Measurements from ENCODE around the gene CACNA1G.

The CACNA1G gene

DNA sequence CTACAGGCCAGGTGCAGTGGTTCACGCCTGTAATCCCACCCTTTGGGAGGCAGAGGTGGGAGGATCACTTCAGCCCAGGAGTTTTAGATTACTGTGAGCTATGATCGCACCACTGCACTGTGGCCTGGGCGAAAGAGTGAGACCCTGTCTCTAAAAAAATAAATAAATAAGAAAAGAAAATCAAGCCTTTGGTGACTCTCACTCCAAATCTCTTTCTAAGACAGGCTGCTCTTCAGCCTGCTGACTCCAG lies 75.1 kb downstream of the CACNA1G start:
- DNase-seq = no peak

- DNase-seq = no peak
Observed at GRCh38 chr17:50635982-50636803, 75.7 kb downstream of the CACNA1G start.

DNA sequence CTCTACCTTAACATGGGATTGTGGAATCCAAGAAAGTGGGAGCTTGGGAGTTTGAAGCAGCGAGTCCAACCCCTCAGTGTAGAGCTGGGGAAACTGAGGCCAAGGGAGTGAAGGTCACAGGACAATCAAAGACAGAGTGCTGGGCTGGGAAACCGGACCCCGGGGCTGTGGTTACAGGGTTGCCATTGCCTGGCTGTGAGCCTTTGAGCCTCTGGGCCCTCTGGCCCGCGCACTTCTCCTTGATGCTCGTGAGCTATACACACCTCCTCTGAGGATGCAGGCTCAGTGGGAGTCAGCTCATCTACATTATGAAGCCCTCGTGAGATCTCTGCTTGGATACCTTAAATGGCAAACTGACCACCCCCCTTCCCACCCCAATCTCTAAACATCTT lies 76.3 kb downstream of the CACNA1G start:
- DNase-seq = no peak

- DNase-seq = no peak
Observed at GRCh38 chr17:50637829-50638605, 77.5 kb downstream of the CACNA1G start.

DNA sequence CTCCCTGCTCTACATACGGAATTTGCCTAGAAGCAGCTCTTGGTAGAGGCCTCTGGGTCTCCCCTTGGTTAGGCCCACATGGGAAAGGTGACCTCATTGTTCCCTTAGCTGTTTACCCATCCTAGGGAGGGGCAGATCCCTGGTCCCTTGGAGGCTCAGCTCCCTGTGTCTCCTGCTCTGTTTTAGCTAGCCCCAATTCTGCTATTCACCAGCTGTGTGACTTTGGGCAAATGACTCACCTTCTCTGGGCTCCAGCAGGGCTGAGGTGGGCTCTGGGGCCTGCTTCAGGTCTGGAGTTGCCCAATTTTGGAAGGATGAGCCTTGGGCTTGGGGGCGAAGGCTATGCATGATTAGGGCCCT lies 78.1 kb downstream of the CACNA1G start:
- no peak for DNase-seq

GRCh38 chr17:50638966-50639713 lies 78.6 kb downstream of the CACNA1G start:
- DNase-seq = no peak

GRCh38 chr17:50640686-50641351 lies 80.3 kb downstream of the CACNA1G start:
- DNase-seq = no peak

DNA sequence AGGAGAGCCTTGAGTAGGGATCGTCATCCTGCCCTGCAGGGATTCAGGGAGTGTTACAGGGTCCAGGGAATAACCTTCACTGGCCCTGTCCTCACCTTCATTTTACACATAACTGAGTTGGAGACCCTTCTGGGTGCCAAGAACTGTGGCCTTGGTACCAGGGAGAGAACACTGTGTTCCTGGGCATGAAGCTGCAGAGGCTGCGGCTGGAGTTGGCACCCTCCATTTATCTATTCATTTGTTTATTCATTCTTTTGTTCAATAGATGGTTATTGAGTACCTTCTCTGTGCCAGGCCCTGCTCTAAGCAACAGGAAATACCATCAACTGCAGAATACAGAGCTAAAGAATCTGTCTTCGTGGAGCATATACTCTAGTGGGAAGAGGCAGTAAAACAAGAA lies 80.8 kb downstream of the CACNA1G start:
- DNase-seq = no peak

GRCh38 chr17:50642071-50642721 lies 81.7 kb downstream of the CACNA1G start:
- DNase-seq = no peak

DNA sequence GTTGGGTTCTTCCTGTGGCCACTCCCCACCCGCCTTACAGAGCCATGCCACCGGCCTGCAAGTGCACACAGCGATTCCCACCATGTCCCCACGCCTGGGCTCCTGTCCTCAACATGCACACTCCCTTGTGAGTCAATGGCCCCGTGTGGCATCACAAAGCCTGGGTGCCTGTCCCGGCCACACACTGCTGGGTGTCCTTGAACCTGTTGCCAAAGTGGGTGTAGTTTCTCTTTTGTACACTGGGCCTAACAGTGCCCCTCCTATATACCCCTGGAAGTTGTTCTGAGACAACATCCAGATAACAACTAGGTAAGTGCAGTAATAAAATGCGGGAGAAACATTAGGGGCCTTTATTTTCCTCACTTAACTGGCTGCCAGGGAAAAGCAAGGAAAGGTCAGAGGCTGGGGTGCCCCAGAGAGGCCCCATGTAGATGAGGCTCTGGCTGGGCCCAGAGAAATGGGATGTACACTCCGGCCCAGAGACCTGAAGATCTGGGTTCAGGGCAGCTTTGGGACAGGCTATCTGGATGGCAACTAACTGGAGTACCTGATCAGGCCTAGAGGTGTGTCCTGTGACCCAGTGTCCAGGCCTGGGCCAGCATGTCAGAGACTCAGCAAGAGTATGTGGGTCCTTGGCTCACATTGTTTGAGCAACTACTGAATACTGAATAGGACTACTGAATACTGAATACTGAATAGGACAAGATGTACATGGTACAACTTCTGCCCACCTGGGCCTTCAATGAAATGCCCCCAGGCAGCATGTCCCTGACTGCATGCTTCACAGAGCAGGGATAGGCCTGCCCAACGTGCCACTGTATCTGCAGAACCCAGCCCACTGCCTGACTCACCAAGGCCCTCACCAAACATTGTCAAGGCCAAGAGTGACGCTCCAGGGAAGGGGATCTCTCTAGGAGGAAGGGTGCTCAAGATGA lies 82.5 kb downstream of the CACNA1G start:
- no peak for DNase-seq

- no peak for DNase-seq
Observed at GRCh38 chr17:50645748-50646682, 85.5 kb downstream of the CACNA1G start.

DNA sequence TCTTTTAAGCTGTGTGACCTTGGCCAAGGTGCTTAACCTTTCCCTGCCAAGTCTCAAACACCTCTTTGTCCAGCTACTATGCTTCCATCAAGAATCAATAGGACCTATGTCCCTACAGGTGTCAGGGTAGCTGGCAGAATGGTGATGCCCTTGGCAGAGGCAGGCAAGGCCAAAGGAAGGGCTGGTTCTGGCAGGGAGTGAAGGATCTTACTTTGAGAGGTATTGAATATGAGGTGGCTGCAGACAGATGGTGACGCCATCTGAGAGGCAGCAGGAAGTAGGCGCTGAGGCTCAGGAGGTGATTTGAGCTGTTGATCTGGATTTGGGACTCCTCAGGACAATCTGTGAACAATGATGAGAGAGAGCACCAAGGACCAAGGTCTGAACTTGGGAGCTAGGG lies 86.7 kb downstream of the CACNA1G start:
- no peak for DNase-seq

- no peak for DNase-seq
Observed at GRCh38 chr17:50649042-50649908, 88.8 kb downstream of the CACNA1G start.

GRCh38 chr17:50651661-50652060 lies 91.1 kb downstream of the CACNA1G start:
- DNase-seq = no peak

DNA sequence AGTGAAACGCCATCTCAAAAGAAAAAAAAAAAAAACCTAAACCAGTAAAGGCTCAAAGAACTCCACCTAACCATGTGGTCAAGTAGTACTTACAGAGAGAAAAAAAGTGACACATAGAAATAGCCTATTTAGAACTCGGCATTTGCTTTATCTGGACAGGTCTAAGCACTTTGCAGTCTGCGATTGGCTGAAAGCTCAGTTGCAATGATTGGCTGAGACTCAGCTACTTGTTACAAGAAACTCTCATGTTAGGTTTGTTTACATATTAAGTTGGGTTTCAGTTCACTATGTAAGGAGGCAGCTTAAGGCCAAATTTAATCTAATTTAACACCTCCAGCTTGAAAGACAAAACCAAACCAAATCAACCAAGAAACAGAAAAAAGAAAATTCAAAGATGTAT lies 93.2 kb downstream of the CACNA1G start:
- no peak for DNase-seq

- DNase-seq = no peak
Observed at GRCh38 chr17:50656509-50656908, 96.0 kb downstream of the CACNA1G start.

GRCh38 chr17:50657054-50657453 lies 96.5 kb downstream of the CACNA1G start:
- no peak for DNase-seq

DNA sequence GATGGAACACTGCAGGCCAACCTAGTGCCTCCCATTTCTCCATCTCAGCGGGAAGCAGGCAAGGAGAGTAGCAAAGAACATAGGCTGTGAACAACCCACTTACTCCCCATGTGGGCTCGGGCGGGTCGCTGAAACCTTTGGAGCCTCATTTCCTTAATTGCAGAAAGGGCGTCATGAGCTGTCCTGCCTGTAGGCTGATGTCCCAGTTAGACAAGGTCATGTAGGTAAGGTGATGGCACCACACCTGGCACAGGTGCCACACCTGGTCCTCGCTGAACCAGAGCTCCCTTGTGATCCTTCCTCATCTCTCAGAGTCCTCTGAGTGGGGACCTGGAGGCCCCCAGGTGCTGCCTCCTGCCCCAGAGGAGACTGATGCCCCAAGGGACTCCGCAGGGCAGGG lies 97.1 kb downstream of the CACNA1G start:
- no peak for DNase-seq

DNA sequence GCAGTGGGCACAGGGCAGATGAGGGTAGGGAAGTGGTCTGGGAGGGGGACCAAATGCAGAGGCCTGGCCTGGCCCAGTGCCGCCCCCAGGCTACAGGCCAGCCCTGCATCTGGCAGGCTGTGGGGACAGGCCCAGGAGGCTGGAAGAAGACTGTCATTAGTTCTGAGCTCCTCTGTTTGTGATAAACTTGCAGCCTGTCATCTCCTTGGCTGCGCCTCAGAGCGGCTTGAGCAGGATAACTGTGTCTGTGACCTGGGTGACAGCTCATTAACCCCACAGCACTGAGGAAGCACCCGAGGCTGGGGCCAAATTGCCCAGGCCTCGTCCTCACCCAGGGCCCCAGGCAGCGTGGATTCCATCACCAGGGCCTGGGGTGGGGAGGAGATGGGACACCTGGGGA lies 98.1 kb downstream of the CACNA1G start:
- DNase-seq = no peak

GRCh38 chr17:50659179-50659578 lies 98.7 kb downstream of the CACNA1G start:
- no peak for DNase-seq

Measured in activated T-cell treated with anti-CD3 and anti-CD28 coated beads, Interleukin-2, amount 50 U/mL, for 48 hours (primary cell).